ENCODE data around the gene EXOSC1. TPM values are rescaled to one million over a fixed set of nuclear protein-coding genes. Genes with fewer than 3 reads are reported as not detected.

Gene EXOSC1
- total RNA-seq, 1 experiment from 2014 or later, result 56.7 TPM

Other genes with a start within 250 kb of the EXOSC1 start
- gene ARHGAP19, start 153.4 kb downstream of the EXOSC1 start, total RNA-seq (2014; rRNA removed; shearing (Covaris generic)), result 8.8 and 11.3 TPM in 2 replicates
- gene FRAT1, start 126.7 kb downstream of the EXOSC1 start, total RNA-seq (2014; rRNA removed; shearing (Covaris generic)), result 12.1 and 13.2 TPM in 2 replicates
- gene FRAT2, start 111.3 kb downstream of the EXOSC1 start, total RNA-seq (2014; rRNA removed; shearing (Covaris generic)), result 29.7 and 41.2 TPM in 2 replicates
- 35.1 and 41.4 TPM in 2 replicates for gene RRP12, start 44.7 kb downstream of the EXOSC1 start, total RNA-seq (2014; rRNA removed; shearing (Covaris generic))
- 724 and 846 TPM in 2 replicates for gene PGAM1, start 19.8 kb downstream of the EXOSC1 start, total RNA-seq (2014; rRNA removed; shearing (Covaris generic))
- gene ZDHHC16, start 169 bp upstream of the EXOSC1 start, total RNA-seq (2014; rRNA removed; shearing (Covaris generic)), result 70.4 and 82.5 TPM in 2 replicates
- gene MMS19, start 52.4 kb upstream of the EXOSC1 start, total RNA-seq (2014; rRNA removed; shearing (Covaris generic)), result 67.8 and 89.3 TPM in 2 replicates
- gene UBTD1, start 52.9 kb upstream of the EXOSC1 start, total RNA-seq (2014; rRNA removed; shearing (Covaris generic)), result 32.5 and 39.5 TPM in 2 replicates
- gene ANKRD2, start 126.8 kb upstream of the EXOSC1 start, total RNA-seq (2014; rRNA removed; shearing (Covaris generic)), result 0.41 and 3.4 TPM in 2 replicates
- 8.0 and 8.1 TPM in 2 replicates for gene HOGA1, start 138.4 kb upstream of the EXOSC1 start, total RNA-seq (2014; rRNA removed; shearing (Covaris generic))
- gene C10orf62, start 143.7 kb upstream of the EXOSC1 start, total RNA-seq (2014; rRNA removed; shearing (Covaris generic)), result 0.24 TPM in 1 of 2 replicates, not detected in the other
- gene MORN4, start 187.5 kb upstream of the EXOSC1 start, total RNA-seq (2014; rRNA removed; shearing (Covaris generic)), result 15.6 and 18.8 TPM in 2 replicates
- 40.2 and 42.2 TPM in 2 replicates for gene PI4K2A, start 194.7 kb upstream of the EXOSC1 start, total RNA-seq (2014; rRNA removed; shearing (Covaris generic))
- 19.1 and 24.4 TPM in 2 replicates for gene AVPI1, start 241.2 kb upstream of the EXOSC1 start, total RNA-seq (2014; rRNA removed; shearing (Covaris generic))

Measured in G401 (cell line).